ENCODE measurements around the gene HILPDA.

DNA sequence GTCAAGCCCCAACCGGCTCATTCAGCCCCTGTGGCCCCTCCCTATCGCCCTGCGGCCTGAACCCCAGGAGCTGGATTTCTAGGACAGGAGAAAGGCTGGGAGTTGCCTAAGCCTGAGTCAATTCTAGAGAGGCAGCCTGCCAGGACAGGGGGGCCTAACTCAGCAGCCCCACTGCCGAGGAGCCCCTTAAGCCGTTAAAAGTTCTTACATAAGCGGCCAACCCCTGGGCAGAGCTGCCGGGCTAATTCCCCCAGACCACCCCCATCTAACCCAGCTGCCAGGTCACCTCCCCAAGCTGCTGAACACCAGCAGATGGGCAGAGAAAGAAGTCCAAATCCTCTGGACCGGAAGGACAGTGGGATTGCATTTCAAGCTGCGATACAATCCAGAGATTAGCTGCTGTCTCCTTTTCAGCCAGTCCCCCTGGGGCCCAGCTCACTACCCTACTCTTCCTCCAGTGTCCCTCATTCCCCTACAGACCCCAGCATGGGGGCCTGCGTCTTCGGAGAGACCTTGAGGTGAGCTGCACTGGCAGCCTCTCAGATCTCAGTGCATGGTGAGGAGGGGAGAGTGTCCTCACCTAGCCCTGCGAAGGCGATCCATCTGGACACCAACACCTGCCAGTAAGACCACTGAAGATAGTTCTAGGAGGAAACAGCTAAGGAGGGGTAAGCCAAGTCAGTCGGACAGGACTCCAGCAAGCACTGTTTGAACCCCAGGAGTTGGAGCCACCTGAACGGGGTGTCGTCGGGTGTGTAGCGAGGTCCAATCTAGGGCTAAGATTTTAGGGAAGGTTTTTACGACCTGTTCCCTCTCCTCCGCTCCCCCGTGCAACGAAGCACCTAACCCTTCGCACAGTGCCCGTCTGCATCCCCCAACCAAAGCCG, 46.7 kb upstream of the HILPDA start:
- TF ChIP-seq, protein P1, sequence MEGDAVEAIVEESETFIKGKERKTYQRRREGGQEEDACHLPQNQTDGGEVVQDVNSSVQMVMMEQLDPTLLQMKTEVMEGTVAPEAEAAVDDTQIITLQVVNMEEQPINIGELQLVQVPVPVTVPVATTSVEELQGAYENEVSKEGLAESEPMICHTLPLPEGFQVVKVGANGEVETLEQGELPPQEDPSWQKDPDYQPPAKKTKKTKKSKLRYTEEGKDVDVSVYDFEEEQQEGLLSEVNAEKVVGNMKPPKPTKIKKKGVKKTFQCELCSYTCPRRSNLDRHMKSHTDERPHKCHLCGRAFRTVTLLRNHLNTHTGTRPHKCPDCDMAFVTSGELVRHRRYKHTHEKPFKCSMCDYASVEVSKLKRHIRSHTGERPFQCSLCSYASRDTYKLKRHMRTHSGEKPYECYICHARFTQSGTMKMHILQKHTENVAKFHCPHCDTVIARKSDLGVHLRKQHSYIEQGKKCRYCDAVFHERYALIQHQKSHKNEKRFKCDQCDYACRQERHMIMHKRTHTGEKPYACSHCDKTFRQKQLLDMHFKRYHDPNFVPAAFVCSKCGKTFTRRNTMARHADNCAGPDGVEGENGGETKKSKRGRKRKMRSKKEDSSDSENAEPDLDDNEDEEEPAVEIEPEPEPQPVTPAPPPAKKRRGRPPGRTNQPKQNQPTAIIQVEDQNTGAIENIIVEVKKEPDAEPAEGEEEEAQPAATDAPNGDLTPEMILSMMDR (IDR thresholded peaks at IDR 0.05; ENCODE audit: insufficient read depth, low read depth, low read length), result no peak
- no peak for TF ChIP-seq EZH2 (IDR thresholded peaks at IDR 0.05; ENCODE audit: insufficient read depth, low read length)
